PFSK-1 (cell line): ENCODE measurements around the gene SNRPA1.

Source experiments
- FOXP2 ChIP-seq: optimal IDR thresholded peaks from 2 replicates; pipeline ENCODE3; 2011; ENCODE audit warnings: borderline replicate concordance, control low read depth, inconsistent platforms; ENCODE audit not compliant: insufficient read depth; ENCODE audit errors: extremely low read length, extremely low read depth
- POLR2AphosphoS5 ChIP-seq: IDR thresholded peaks from 2 replicates; pipeline ENCODE4 v1.6.1; 2012; ENCODE audit warnings: low read depth, mild to moderate bottlenecking, control low read depth, low read length, moderate library complexity
- SIN3A ChIP-seq: IDR thresholded peaks from 2 replicates; pipeline ENCODE4 v1.6.1; 2012; ENCODE audit warnings: mild to moderate bottlenecking, low read length, moderate library complexity, borderline replicate concordance; ENCODE audit not compliant: insufficient read depth
- TAF1 ChIP-seq: IDR thresholded peaks from 2 replicates; pipeline ENCODE4 v1.6.1; 2012; ENCODE audit warnings: low read length, control low read depth, borderline replicate concordance; ENCODE audit not compliant: insufficient read depth
- TF ChIP-seq, protein P1 (sequence below), 2 experiments: IDR thresholded peaks; 2 replicates each; pipeline versions ENCODE4 v1.6.1 to v1.8.0; 2011 to 2012; ENCODE audit warnings: low read depth in 2 of 2, low read length in 2 of 2, control low read depth in 1 of 2, inconsistent platforms in 1 of 2, mild to moderate bottlenecking in 1 of 2, moderate library complexity in 1 of 2; ENCODE audit not compliant: insufficient read depth in 1 of 2

- TF ChIP-seq, protein P1, sequence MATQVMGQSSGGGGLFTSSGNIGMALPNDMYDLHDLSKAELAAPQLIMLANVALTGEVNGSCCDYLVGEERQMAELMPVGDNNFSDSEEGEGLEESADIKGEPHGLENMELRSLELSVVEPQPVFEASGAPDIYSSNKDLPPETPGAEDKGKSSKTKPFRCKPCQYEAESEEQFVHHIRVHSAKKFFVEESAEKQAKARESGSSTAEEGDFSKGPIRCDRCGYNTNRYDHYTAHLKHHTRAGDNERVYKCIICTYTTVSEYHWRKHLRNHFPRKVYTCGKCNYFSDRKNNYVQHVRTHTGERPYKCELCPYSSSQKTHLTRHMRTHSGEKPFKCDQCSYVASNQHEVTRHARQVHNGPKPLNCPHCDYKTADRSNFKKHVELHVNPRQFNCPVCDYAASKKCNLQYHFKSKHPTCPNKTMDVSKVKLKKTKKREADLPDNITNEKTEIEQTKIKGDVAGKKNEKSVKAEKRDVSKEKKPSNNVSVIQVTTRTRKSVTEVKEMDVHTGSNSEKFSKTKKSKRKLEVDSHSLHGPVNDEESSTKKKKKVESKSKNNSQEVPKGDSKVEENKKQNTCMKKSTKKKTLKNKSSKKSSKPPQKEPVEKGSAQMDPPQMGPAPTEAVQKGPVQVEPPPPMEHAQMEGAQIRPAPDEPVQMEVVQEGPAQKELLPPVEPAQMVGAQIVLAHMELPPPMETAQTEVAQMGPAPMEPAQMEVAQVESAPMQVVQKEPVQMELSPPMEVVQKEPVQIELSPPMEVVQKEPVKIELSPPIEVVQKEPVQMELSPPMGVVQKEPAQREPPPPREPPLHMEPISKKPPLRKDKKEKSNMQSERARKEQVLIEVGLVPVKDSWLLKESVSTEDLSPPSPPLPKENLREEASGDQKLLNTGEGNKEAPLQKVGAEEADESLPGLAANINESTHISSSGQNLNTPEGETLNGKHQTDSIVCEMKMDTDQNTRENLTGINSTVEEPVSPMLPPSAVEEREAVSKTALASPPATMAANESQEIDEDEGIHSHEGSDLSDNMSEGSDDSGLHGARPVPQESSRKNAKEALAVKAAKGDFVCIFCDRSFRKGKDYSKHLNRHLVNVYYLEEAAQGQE (IDR thresholded peaks at IDR 0.05; ENCODE audit: insufficient read depth in 1 of 2, low read depth in 2 of 2, low read length in 2 of 2), result no peak
- TF ChIP-seq POLR2AphosphoS5 (no peak), SIN3A (no peak), TAF1 (no peak), FOXP2 (no peak)
Observed at GRCh38 chr15:101327147-101327740, 32.2 kb upstream of the SNRPA1 start.
